Femur (tissue), 1 donor: Measurements from ENCODE around the gene PAN3.

Experiments used
- DNase-seq: peaks from one replicate; pipeline ENCODE4 v3.0.0-alpha.2; 2017

PAN3 gene

DNA sequence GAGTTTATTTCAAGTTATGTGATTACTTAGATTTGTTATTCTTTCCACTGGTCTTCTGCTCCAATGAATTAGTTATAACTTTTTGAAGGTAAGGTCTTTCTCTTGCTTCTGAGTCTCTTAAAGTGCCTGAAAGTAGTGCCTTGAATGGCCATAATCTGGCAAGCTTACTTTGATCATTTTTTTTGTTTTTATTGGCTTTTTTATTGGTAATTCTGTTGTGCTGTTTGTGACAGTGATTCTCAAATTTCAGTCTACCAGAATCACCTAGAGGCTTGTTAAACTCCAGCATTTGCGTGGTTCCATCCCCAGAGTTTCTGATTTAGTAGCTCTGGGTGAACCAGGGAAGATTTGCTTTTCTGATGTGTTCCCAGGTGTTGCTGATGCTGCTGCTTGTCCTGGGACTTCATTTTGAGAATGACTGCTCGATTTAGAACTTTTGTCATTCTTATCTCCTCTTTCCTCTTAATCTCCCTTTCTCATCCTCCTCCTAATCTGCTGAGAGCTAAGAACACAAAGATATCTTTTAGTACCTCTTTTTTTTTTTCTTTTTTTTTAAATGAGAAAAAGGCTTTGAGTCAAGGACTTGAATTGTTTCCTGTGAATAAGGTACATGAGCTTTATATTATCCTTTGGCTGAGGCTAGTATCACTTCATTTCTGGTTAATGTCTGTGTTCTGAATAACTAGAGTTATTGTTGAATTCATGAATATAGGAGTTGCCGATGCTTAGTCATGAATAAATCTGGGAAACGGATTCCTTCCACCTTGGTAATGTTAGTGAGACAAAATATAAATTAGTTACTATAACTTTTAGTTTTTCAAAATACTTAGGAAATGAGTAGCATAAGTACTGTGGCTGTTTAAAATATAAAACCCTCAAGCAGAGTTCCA is 91.4 kb downstream of the PAN3 start:
- DNase-seq: no peak

DNA sequence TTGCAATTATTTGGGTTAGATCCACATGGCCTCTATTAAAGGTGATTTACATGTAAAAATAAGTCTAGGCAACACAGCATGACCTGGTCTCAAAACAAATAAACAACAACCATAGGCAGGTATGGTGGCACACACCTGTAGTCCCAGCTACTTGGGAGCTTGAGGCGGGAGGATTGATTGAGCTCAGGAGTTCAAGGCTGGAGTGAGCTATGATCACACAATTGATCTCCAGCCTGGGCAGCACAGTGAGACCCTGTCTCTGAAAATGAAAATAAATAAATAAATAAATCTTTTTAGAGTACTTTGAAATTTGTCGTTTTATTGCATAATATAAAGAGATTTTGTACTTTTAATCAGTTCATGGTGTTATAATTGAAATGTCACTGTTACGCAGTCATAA is 93.3 kb downstream of the PAN3 start:
- no peak for DNase-seq

DNA sequence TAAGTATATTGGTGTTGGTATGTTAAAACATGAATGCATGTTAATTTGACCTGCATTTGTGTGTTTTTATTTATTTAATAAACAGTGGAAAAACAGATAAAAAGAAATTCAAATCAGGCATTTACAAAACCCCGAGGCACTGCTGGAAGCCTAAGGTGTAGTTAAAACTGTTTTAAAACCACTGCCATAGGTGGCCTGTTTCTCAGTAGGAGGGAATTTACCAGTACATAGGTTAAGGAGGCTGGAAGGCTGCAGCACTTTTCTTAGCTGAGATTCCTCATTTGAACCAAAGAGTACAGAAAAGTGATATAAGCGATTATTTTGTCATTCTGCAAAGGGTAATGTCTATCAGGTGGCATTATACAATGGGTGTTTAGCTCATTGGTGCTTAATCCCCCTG is 99.6 kb downstream of the PAN3 start:
- no peak for DNase-seq

DNA sequence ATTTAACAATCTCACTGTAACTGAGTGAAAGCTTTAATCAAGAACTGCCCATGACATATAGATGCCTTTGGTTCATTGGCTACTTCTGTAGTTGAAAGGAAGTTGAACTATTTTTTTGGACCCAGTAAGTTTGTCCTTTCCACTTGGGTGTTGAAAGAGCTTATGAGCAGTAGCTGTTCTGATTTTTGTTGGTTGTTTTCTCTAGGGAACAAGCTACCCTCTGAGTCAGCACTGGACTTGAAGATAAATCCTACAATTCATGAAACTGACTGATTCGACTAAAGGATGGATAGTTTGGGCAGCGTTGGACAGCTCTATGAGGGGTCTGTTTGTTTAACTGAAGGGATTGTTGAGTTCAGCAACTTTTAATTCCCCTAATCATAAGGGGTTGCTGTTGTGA is 101.0 kb downstream of the PAN3 start:
- DNase-seq: no peak

DNA sequence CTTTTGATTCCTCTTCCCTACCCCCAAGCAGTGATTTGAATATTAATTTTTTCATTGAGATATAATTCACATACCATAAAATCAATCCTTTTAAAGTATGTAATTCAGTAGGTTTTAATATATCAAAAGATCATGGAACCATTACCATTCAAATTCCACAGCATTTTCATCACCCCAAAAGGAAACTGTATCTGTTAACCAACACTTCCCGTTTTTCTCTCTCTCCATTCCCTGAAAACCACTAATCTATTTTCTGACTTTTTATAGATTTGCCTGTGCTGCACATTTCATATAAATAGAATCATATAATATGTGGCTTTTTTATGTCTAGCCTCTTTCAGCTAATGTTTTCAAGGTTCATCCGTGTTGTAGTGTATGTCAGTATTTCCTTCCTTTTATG is 107.1 kb downstream of the PAN3 start:
- DNase-seq: no peak

DNA sequence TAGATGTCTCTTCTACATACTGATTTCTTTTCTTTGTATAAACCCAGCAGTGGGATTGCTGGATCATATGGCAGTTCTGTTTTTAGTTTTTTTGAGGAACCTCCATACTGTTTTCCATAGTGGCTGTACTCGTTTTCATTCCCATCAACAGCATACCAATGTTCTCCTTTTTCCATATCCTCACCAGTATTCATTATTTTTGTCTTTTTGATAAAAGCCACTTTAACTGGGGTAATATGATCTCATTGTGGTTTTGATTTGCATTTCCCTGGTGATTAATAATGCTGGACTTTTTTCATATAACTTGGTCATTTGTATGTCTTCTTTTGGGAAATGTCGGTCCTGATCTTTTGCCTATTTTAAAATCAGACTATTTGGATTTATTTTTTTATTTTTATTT is 108.5 kb downstream of the PAN3 start:
- DNase-seq: no peak

DNA sequence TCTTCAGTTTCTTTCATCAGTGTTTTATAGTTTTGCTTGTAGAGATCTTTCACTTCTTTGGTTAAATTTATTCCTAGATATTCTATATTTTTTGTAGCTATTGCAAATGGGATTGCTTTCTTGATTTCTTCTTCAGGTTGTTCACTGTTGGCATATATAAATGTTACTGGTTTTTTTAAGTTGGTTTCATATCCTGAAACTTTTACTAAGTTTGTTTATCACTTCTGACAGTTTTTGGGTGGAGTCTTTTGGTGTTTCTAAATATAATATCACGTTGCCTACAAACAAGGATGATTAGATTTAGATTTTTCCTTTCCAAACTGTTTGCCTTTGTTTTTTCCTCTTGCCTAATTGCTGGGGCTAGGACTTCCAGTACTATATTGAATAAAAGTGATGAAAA is 109.7 kb downstream of the PAN3 start:
- no peak for DNase-seq

DNA sequence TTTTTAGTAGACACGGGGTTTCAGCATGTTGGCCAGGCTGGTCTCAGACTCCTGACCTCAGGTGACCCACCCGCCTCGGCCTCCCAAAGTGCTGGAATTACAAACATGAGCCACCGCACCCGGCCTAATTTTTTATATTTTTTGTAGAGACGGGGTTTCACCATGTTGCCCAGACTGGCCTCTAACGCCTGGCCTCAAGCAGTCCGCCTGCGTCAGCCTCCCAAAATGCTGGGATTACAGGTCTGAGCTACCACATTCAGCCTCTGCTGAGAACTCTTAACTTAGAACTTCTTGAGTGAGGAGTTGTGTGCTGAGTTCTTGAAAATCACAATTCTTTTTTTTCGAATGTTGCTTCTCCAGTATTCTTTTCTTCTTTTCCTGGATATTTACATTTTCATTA is 112.2 kb downstream of the PAN3 start:
- DNase-seq: no peak

DNA sequence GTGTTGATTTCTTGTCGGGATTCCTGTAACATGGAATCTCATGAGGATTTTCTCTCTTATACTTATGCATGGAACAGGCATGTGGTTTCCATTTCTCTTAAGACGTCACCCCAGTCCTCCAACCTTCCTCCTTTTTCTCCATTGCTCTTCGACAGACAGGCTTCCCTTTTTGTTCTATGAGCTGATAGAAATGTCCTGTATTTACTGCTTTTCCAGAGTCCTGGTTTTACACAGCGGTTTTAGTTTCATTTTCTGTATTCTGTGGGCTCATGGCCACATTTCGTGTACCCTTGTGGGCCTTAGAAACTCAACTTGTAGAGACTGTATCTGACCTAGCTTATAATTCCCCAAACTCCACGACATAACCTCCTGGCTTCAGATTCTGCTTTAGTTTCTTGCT is 113.1 kb downstream of the PAN3 start:
- no peak for DNase-seq

DNA sequence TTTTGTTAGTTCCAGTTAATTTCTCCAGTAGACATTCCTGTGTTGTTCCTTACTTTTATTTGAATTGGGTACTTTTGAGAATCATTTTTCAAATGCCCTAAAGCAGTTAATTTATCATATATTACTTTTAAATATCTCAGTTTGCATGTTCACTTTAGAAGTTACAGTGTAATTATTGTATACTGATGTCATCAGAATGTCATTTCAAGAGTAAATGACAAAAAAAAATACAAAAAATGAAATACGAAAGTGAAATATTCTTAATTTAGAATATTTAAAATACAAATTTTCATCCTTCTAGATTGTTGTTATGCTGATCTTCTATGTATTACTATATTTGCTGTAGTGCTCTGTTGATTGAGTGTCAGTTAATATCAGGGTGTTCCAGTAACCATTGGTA is 114.2 kb downstream of the PAN3 start:
- DNase-seq: no peak

DNA sequence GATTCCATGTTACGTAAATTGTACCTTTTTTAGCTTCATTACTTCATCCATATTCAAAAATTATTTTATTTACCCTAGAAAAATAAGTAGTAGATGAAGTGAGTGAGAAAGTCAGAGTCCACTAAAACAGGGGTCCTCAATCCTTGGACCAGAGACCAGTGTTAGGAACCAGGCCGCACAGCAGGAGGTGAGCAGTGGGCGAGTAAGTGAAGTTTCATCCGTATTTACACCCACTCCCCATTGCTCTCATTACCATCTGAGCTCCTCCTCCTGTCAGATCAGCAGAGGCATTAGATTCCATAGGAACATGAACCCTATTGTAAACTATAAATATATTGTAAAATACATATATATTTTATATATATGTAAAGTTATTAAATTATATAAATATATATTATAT is 119.0 kb downstream of the PAN3 start:
- DNase-seq: no peak

DNA sequence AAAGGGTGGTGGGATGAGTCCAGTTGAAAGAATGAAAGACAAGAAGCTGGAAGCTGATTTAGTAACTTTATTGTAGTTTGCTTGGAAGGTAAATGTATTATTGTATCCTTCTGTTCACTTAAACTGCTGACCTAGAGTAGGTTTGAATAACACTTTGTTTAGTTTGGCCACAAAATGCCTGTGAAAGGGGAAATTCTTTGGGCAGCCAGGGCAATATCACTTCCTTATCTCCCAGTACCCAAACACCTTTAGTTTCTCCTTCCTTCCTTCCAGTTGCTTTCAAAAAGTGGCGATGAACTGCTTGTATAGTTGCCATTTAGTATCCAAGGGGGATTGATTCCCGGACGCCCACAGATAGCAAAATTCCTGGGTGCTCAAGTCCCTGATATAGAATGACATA is 120.1 kb downstream of the PAN3 start:
- DNase-seq: no peak

DNA sequence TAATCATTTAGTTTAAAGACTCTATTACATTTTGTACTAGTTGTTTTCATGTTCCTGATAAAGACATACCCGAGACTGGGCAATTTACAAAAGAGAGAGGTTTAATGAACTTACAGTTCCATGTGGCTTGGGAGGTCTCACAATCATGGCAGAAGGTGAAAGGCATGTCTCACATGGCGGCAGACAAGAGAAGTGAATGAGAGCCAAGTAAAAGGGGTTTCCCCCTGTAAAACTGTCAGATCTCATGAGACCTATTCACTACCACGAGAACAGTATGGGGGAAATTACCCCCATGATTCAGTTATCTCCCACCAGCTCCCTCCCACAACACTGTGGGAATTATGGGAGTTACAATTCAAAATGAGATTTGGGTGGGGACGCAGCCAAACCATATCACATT is 129.2 kb downstream of the PAN3 start:
- no peak for DNase-seq

DNA sequence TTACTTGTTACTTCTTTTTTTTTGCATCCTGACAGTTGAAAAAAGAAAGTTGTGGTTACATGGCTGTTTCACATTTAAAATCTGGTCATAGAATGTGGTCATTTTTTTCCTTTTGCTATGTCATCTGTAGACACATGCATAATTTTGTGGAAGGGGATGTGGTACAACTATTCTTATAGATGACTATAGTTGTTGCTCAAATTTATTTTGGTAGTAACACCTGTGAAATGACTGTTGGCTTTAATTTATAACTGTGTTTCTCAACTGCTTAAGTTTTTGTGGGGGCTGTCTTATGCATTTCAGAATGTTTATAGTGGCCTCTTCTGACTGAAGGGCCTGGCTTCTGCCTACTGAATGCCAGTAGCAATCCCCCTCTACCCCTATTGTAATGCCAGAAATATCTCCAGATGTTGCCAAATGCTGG is 130.5 kb downstream of the PAN3 start:
- DNase-seq: no peak

DNA sequence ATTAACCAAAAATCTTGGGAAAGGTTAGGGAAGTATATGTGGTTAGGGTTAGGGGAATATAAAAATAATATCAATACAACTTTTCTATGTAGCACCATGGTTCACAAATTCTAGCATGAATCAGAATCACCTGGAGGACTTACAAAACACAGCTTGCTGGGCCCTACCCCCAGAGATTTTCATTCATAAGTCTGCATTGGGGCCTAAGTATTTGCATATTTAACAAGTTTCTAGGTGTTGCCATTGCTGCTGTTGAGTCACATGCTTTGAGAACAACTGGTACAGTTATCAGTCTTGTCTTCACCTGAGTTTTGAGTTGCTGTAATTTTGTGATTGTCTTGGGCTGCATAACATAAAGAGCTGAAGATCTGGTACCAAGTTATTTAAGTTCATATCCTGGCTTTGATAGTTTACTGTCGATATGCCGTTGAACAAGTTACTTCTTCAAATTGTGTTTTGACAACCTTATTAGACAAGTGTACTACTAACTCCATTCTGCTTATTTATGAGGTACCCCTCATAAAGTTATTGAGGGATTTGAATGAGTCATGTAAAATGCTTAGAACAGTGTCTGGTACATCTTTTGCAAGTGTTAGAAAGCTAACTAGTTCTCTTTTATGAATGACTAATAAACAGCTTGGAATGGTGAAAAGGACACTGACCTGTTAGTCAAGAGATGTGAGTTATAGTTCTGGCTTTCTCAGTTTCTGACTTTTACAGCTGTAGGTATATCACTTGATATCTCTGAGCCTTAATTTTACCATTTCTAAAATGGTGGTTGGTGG is 132.9 kb downstream of the PAN3 start:
- no peak for DNase-seq

DNA sequence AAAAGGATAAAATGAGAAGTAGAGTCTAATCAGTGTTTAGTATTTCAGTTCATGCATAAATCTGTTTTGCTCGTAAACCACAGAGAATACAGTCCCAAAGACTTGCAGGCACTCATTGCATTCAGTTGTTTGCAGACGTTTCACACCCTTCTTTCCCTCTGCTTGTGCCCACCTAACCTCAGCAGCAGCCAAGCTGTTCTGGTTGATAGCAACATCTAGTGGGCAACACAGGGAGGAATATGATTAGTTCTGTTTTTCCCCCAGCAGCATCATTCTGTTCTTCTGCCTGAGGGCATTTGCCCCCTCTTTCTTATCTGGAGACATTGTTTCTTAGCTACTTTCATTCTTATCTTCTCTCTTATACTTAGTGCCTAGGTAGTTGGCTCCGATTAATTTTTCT is 135.6 kb downstream of the PAN3 start:
- DNase-seq: no peak

DNA sequence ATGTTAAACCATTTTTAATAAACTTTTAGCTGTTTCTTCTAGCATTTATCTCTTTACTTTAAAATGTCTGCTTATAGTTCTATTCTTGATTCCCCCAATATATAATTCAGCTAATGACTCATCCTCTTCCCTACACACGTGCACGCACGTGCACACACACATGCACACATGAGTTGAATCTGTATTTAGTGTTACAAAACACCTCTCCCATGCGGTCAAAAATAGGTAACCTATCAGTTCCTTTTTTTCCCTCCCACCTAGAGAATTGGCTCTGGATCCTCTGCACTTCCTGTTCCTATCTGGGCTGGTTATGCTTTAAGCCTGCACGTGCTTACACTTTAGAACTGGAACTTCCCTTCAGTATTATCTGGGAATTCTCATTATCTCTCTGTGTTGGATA is 144.1 kb downstream of the PAN3 start:
- DNase-seq: no peak

DNA sequence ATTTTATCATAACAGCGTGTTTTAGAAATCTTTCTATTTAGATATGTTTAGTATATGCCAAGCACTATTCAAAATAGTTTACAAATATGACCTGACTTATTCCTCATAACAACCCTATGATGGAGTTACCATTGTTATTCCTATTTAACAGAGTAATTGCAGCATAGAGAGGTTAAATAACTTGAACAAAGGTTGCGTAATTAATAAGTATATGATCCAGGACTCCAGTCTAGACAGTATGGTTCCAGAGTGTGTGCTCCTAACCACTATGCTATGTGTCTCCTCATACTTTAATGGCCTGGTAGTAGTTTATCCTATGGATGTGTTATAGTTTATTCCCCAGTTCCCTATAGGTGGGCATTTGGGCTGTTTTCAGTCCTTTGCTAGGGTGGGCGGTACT is 145.3 kb downstream of the PAN3 start:
- no peak for DNase-seq

DNA sequence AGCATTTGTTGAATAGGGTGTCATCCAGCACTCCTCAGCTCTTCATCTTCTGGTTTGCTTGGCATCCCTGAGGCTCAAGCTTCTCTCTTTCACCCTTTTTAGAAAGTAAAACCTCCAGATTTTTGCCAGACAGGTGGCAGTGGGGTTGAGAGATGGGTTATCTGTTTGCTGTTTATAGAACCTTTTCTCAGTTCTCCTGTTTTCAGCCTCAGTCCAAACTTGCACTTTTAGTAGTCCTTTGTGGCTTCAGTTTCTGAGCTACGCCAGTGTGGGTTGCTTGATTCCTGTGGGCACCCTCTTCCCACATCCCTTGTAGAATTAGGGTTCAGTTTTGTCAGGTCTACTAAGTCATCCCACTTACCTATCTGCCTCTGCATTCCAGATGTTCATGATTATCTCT is 147.9 kb downstream of the PAN3 start:
- DNase-seq: no peak

DNA sequence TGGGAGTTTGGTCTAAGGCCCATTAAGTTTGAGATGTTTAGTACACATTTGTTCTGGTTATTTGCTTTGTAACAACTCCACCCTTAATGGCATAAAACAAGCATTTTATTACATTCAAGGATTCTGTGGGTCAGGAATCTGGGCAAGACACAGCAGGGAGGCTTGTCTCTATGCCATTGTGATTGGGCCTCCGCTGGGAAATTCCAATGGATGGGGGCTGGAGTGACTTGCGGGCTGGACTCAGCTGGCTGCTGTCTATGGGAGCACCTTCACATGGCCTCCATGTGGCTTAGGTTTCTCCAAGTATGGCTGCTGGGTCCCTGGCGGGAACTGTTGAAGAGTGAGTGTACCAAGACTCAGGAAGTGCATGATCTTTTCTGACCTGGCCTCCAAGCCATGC is 159.0 kb downstream of the PAN3 start:
- no peak for DNase-seq

DNA sequence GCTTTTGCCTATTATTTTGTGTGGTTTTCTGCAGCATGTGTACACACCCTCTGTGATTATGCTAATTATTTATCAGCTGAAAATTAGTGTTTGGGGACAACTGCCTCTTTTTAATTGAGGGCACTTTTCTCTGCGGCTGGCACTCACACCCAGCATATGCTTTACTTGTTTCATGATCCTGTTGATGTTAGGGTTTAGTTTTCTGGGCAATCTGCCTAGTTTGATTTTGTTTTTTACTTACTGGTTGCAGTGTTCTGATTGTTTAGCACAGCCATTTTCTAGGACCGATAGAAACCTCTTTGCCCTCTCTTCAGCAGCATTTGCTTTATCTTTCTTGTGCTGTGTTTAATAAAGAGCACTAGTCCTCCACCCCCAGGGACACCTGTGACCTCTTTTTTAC is 161.6 kb downstream of the PAN3 start:
- no peak for DNase-seq

DNA sequence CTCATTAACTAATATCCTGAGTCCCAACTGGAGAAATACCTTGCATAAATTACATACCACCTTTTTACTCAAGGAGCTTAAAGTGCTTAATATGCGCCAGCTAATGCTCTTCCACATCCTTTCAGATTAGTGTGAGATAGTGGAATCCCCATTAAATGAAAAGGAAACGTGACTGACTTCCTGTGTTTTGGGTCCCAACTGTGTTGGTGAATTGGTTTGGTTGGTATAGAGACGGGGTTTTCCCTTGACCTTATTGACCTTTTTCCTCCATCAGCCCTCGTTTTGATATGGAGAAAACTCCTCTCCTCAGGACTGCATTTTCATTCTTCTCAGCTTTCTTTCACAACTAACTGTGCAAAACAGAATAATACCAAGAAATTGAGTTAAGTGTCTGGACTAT is 163.5 kb downstream of the PAN3 start:
- no peak for DNase-seq

DNA sequence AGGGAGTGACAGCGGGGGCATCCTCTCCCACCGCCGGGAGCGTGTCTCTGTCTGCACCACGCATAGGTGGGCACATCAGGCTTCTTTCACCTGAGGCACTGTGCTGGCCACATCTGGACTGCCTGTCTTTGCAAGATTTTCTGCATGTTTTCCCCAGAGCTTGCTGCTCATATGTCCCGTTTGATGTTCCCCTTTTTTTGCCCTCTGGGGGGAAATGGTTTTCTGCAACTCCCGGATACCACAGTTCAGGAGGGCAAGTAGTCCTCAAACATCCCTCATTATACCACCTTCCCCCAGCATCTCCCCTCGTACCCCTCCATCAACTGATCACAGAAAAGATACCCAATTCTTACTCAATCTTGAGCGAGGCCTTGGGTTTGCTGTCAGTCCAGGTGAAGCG is 168.0 kb downstream of the PAN3 start:
- DNase-seq: no peak

DNA sequence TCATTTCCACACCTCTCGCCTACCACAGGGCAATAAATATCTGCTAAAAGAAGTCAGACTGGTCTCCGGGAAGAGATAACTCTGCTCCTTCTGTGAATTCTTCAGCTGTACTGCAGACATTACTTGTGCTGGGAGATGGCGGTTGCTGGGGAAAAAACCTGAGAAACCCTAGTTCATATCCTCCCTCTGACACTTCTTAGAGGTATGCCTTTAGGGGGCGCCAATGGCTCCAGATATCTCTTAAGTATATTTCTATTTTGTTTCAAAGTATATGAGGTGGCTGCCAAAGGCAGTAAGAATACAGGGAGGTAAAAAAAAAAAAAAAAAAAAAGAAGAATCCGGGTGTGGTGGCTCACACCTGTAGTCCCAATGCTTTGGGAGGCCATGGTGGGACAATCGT is 175.2 kb downstream of the PAN3 start:
- no peak for DNase-seq

DNA sequence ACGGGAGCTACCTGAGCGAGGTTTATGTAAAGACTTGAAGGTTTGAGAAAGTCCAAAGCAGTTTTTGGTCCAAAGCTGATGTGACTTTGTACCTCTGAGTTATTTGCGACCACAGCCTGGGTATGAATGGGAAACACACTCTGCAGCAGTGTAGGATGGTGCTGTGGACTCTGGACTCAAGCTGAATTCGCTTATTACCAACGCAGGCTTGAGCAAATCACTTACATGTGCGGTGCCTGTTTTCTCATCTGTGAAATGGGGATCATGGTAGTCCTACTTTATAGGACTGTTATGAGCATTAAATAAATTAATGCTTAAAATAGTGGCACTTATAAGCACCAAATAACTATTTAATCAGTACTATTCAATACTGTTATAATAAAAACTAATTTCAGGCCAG is 176.5 kb downstream of the PAN3 start:
- DNase-seq: no peak
